HG03196 (cell line): ENCODE results near the gene EEPD1.
"Not testable (repeated sequence)": the region's sequence is repeated elsewhere in the genome, so short reads cannot be mapped to it uniquely, and the experiment has no call there.

Source experiments
- ATAC-seq: cut with Tn5 transposase; IDR thresholded peaks from one replicate; pipeline ENCODE4 v1.9.1; 2021; ENCODE audit not compliant: unreplicated experiment

The EEPD1 gene

DNA sequence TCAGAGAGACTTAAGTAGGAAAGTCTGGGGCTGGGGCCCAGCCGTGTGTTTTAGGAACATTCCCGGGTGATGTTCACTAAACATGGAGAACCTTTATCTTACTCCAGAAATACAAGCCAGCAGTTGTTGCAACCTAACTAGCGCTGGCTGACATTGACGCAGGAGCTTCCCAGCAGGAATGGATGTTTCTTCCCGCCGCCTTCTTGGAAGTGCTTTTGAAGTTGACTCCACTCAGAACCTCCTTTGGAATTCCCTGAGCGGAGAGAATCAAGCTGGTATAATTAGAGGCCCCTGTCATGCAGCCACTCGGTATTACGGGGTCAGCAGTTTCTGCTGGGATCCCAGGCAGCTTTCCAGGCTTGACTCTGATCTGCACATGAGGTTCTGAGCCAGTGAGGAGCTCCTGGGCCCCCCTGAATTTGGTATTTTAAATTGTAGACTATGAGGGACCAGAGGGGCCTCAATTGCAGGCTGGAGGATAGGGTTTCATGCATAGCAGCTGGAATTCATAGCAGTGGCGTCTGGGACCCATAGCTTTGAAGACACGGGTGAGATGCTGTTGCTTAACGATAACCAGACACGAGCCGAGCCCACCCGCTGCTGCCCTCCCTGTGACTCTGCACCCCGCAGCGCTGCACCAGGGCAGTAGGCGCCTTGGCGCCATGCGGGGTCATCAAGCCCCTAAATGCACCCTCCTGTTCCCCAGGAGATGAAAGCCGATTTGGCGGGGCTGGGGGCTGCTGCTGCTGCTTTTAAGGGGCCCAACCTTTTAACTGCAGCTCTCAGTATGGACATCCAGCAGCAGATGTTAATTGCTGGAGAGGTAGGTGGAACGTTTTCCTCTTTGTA lies 61.8 kb downstream of the EEPD1 start:
- ATAC-seq, result no peak

DNA sequence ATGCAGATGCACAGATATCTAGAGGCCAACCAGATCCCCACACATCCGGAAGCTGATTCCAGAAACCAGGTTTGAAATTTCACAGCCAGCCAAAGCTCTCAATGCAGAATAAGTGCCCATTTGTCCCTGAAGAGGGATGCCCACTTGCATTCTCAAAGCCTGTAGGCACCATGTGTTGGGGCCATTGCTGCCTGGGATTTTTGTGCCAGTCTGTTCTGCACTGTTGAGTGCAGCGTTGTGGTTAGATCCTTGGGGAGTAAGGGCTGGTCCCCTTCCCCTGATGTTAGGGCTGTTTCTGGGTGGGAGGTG lies 62.4 kb downstream of the EEPD1 start:
- no peak for ATAC-seq

DNA sequence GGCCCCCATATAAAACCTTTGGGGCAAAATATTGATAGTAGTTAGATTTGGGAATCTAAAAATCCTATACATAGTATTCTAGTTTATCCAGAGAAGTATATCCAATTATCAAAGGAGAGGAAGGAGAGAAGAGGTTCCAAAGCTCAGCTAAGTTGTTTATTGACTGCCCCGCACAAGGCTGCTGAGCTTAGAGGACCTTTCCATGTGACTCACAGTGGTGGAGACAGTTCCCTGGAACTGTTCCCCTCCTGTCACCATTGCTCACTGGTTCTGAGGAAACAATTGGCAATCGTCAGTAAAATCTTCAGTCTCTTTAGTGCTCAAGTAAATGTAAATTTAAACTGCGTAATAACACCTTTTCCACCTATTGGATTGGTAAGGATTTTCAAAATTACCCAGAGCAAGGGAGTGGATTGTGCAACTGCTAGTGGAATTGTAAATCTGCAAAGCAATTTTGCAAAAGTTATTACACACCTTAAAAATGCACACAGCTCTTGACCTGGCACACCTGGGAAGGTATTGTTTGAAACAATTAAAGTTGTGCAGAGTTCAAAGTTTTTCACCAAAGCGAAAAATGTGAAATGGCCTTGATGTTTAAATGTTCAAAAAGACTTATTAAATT lies 63.1 kb downstream of the EEPD1 start:
- ATAC-seq, result no peak

DNA sequence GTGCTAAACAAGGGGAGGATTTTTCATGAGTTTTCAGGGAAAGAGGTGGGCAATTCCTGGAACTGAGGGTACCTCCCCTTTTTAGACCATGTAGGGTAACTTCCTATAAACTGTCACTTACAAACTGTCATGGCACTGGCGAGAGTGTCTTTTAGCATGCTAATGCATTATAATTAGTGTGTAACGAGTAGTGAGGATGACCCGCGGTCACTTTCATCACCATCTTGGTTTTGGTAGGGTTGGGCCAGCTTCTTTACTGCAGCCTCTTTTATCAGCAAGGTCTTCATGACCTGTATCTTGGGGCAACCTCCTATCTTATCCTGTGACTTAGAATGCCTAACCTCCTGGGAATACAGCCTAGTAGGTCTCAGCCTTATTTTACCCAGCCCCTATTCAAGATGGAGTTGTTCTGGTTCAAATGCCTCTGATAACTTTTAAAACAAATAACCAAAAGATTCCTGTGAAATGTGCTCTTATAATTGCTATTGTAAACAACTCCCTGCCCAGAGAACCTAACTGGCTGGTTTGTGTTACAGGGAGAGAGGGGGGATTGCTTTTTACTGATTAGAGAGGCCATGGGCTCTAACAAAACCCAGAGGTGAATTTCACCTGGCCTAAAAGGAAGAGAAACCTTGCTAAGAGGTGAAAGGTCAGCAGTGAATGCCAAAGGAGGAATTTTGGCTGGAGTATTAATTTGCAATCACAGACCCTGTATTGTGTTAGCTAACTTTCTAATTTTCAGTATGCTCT lies 64.3 kb downstream of the EEPD1 start:
- no peak for ATAC-seq

DNA sequence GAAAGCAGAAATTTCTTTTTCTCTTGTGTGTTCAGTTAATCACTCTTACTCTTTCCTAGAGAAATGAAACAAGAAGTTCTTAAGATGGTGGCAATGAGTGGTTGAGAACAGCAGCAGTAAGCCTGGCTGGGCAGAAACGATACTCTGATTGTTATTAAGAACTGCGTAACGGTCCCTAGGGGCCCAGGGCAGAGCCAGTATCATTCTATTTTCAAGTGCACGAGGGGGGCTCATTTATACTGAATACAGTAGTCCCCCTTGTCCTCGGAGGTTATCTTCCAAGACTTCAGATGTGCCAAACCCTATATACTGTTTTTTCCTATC lies 64.9 kb downstream of the EEPD1 start:
- ATAC-seq, result no peak

DNA sequence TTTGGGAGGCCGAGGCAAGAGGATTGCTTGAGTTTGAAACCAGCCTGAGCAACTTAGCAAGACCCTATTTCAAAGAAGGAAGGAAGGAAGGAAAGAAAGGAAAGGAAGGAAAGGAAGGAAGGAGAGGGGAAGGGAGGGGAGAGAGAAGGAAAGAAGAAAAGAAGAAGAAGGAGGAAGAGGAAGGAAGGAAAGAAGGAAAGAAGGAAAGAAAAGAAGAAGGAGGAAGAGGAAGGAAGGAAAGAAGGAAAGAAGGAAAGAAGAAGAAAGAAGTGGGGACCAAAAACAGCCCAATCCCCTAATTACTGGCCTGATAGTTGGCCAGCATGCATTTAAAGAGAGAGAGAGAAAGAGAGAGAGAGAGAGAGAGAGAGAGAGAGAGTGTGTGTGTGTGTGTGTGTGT lies 66.4 kb downstream of the EEPD1 start:
- ATAC-seq, result no peak

DNA sequence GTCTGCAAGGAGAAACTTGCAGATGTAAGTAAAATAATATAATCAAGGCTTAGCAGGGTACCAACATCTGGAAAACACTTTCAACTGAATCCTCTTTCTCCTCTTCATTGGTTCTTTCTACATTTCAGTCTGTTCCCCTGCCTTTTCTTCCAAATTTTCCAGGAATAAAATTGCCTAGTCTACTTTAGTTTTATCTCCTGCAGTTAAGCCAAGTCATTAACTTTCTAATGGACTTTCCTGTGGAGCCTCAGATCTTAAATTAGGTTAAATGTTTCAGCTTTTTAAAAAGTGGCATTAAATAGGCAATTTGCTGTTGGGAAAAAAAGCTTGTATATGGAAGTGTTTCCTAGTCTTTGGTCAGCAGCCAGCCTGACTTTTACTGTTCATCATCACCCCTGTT lies 70.8 kb downstream of the EEPD1 start:
- no peak for ATAC-seq

DNA sequence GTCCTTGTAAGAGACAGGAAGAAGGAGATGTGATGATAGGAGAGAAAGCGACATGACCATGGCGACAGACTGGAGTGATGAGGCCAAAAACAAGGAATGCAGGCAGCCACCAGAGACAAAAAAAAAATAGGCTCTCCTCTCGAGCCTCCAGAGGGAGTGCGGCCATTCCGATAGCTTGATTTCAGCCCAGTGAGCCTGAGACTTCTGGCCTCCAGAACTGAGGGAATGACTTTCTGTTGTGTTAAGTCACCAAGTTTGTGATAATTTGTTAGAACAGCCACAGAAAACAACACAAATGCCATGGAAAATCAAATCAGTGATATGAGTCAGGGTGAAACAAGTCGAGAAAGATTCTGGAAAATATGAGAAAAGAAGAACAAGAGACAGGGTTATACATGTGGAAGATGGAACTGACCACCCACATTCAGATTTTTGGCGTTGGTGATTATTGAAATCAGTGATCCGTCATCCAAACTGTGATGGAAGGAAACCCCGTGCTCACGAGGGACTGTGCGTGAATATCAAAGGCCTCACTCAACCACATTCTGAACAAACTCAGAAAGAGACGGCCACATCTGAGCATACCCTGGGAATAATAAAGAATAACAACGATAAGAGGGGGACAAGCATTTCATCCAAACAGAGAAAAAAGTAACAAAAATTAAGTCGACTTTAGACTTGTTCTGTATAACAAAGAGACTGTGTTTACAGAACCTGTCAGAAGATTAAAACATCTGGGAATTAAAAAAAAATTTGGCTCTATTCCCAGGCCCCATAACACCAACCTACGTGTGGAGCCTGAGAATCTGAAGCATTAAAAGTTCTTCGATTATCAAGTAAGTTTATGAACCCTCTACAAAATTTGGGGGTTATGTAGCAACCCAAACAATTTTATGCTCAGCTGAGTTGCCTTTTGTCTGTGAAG lies 72.1 kb downstream of the EEPD1 start:
- ATAC-seq, result no peak

DNA sequence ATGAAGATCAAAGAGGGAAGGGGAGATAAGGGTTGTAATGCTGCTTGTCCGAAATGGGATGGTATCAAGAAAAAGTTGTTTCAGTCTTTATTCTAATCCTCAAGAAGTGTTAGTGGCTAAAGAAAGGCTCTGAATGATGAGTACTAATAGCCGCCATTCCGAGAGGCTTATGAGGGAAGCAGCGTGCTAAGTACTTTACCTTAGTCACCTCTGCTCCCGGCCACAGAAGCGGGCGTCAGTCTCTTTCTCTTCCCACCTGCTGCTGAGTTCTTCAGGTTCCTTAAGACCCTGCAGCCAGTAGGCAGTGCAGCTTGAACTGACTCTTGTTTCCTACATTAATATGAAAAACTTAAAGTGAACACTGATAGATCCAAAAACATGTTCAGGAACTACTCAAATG lies 73.1 kb downstream of the EEPD1 start:
- no peak for ATAC-seq

DNA sequence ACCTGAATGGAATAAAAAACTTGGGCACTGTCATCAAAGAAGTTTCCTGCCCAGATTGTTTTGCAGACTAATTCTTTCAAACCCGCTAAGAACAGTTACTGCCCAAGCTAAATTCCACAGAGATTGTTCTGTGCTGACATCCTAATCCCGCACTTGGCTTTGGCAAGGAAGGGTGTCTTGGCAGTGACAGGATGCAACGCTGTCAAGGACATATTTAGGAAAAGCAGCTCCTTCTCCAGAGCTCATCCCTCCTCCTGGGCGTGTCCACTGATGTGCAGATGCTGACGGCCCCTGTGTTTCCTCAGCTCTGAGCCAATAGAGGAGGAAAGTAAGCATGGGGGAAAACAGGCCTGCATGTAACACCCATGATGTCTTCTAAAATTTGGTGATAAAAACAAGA lies 74.2 kb downstream of the EEPD1 start:
- ATAC-seq, result no peak

DNA sequence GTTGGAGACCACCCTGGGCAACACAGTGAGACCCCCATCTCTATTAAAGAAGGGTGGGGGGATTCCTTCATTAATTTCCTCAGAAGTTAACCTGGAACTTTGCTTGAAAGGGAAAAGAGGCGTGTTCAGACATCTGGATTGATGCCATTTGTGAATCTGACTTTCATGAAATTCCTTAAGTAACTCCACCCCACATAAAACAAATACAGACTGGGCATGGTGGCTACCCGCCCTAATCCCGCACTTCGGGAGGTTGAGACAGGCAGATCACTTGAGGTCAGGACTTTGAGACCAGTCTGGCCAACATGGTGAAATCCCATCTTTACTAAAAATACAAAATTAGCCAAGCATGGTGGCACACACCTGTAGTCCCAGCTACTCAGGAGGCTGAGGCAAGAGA lies 75.0 kb downstream of the EEPD1 start:
- ATAC-seq, result no peak

DNA sequence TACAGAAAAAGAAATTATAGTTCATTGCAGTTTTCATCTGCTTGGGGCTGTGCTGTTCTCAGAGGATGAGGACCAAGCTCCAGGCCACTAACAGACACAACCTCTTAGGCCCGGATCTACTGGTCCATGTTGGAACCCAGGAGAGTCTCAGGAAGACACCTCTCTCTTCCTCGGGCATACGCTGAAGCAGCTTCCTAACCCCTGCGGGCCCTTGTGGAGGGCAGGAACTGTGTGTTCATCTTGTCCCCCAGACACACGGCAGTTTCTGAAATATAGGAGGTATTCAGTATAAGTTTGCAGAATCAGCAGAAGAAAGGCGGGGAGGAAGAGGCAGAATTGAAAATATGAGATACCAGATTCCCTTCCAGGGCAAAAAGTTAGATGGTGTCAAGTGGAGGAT lies 78.4 kb downstream of the EEPD1 start:
- no peak for ATAC-seq

DNA sequence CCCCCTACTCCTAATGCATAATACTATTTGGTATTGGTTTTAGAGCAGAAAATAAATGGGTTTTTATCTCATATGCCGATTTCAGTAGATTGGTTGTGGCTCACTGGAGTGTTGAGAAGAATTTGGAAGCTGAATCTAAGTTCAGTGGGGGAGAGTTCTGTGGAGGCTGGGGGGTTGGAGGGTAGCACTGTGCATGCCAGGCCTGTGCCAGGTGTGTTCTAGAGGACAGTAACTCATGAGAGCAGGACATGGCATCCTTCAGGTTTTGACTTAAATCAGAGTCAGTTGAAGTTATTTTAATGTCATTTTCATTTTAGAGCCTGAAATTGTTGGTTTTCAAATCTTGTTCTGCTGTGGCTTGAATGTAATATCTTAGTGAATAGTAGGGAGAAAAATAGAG lies 79.5 kb downstream of the EEPD1 start:
- ATAC-seq, result no peak

DNA sequence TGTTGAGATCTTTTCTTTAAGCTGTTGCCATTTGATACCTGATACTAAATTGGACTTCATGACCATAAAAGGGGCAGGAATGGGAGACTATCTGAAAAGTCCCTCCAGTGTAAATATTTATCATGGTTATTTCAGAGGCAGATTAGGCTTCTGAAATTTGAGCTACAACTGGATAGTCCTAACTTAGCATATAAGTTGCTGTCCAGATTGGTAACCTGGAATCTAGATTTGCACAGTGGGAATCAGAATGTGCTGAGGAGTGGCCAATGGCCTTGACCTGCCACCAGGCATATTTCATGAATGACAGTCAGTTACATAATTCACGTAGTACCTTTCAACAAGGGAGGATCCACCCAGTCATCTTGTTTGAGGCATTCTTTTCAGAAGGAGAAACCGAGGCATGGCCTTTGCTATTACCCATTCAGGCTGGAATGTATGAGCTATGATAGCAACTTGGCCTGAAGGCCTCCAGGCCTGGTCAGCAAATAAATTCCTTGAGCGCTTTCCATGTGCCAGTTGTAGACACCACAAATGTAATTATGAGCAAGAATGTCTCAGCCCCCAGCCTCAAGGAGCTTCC lies 80.0 kb downstream of the EEPD1 start:
- ATAC-seq, result no peak

DNA sequence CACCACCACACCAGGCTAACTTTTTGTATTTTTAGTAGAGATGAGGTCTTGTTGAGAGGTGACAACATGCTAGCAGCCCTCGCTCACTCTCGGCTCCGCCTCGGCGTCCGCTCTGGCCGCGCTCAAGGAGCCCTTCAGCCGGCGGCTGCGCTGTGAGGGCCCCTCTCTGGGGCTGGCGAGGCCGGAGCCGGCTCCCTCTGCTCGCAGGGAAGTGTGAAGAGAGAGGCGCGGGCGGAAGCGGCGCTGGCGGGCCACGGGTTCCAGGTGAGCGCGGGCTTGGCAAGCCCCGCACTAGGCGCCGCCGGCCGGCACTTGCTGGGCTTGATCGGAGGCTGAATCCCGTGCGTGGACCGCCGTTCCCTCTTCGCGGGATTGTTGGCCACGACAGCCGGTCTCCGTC lies 83.0 kb downstream of the EEPD1 start:
- no peak for ATAC-seq

DNA sequence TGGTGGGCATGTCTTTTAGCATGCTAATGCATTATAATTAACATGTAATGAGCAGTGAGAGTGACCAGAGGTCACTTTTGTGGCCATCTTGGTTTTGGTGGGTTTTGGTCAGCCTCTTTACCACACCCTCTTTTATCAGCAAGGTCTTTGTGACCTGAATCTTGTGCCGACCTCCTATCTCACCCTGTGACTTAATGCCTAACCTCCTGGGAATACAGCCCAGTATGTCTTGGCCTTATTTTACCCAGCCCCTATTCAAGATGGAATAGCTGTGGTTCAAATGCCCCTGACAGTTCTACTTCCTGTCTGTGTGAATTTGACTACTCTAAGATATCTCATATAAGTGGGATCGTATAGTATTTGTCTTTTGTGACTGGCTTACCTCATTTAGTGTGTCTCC lies 85.1 kb downstream of the EEPD1 start:
- ATAC-seq, result no peak

DNA sequence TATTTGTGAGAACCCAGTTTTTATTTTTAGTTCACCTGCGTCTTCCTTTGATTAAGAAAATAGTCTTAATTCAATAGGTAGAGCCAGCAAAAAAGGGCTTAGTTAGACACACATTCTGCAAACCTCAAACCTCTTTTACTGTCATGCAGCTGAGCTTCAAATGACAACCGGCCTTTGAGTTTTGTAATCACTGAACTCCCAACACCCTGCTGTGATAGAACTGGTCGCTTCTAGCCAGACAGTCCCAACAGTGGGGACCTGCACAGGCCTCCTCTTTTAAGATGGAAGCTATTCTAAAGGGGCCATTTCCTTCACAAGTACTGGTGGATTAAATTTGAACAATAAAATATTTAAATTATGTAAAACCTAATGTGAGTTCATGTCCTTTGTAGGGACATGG lies 90.3 kb downstream of the EEPD1 start:
- not testable (repeated sequence) for ATAC-seq

DNA sequence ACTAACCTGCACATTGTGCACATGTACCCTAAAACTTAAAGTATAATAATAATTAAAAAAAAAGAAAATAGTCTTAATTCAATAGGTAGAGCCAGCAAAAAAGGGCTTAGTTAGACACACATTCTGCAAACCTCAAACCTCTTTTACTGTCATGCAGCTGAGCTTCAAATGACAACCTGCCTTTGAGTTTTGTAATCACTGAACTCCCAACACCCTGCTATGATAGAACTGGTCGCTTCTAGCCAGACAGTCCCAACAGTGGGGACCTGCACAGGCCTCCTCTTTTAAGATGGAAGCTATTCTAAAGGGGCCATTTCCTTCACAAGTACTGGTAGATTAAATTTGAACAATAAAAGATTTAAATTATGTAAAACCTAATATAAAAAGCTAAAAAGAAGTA lies 90.9 kb downstream of the EEPD1 start:
- ATAC-seq, result not testable (repeated sequence)

DNA sequence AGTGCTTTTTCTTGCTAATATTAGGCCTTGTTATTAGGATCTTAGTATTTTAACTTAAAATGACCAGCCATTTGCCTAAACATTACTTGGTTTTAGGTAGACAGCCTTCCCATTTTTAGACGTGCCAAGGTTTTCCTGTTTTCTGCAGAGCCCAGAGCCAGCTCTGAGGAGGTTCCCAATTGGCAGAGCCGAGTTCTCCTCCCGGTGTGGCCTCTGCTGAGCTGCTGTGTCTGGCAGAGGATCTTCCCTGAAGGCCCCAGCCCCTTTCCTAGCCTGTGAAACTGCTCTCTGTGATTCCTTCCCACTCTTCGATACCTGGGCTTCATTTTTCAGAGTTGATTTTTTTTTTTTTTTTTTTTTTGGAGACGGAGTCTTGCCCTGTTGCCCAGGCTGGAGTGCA lies 91.4 kb downstream of the EEPD1 start:
- no peak for ATAC-seq

DNA sequence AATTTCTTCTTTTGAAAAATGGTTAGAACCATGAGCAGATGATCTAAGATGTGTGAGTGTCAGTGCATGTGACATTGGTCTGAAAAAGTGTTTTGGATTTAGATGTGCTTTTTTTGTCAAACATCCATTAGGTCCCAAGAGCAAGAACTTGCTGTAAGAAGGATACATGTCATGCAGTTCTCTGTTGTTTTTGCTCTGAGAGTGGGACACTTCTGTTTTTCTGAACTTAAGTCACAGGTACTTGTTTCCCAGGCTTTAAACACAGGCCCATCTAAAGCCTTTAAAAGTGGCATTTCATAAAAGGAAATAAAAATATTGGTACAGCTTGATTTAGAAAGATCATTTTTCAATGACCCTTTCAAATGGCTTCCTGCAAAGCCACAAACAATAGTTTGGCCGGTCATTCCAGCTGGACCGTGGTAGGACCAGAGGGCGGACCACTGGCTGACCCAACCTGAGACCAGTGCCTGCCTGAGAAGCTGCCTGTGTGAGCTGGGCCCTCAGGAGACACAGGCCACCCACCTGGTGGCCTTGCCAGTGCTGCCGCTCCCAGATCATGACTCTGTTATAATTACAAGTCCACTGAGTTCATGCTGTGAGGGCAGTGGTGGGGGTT lies 92.7 kb downstream of the EEPD1 start:
- no peak for ATAC-seq

DNA sequence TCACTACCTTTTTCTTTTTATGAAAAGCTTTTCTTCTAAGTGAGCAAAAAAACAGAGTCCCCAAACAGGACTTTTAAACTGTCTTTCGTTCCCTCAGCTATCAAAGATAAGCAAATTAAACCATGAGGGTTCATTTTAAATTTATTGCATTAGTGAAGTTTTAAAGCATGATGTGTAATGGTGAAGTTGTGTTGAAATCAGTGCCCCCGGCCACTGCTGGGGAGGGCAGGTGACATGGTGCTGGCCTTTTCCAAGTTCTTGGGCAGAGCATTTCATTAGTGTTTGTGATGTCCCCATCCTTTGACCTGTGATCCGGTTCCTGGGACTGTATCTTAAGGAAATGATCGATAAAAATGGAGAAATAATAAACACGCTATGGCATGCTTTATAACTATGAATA lies 96.0 kb downstream of the EEPD1 start:
- ATAC-seq, result no peak
